K562 treated with DMSO at 1 percent for 48 hours (cell line): ENCODE measurements around the gene RBM26. TPM values are rescaled to one million over a fixed set of nuclear protein-coding genes. Genes with fewer than 3 reads are reported as not detected.

Source experiments
- total RNA-seq: library from RNA; unstranded; fragments of 300-600 nt; gene quantifications from 2 replicates; pipeline ENCODE4 v1.2.3, GENCODE V29; 2022; ENCODE audit warnings: low replicate concordance; ENCODE audit errors: extremely low read depth

Gene RBM26, protein sequence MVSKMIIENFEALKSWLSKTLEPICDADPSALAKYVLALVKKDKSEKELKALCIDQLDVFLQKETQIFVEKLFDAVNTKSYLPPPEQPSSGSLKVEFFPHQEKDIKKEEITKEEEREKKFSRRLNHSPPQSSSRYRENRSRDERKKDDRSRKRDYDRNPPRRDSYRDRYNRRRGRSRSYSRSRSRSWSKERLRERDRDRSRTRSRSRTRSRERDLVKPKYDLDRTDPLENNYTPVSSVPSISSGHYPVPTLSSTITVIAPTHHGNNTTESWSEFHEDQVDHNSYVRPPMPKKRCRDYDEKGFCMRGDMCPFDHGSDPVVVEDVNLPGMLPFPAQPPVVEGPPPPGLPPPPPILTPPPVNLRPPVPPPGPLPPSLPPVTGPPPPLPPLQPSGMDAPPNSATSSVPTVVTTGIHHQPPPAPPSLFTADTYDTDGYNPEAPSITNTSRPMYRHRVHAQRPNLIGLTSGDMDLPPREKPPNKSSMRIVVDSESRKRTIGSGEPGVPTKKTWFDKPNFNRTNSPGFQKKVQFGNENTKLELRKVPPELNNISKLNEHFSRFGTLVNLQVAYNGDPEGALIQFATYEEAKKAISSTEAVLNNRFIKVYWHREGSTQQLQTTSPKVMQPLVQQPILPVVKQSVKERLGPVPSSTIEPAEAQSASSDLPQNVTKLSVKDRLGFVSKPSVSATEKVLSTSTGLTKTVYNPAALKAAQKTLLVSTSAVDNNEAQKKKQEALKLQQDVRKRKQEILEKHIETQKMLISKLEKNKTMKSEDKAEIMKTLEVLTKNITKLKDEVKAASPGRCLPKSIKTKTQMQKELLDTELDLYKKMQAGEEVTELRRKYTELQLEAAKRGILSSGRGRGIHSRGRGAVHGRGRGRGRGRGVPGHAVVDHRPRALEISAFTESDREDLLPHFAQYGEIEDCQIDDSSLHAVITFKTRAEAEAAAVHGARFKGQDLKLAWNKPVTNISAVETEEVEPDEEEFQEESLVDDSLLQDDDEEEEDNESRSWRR
- total RNA-seq, result not detected in 2 replicates

DNA sequence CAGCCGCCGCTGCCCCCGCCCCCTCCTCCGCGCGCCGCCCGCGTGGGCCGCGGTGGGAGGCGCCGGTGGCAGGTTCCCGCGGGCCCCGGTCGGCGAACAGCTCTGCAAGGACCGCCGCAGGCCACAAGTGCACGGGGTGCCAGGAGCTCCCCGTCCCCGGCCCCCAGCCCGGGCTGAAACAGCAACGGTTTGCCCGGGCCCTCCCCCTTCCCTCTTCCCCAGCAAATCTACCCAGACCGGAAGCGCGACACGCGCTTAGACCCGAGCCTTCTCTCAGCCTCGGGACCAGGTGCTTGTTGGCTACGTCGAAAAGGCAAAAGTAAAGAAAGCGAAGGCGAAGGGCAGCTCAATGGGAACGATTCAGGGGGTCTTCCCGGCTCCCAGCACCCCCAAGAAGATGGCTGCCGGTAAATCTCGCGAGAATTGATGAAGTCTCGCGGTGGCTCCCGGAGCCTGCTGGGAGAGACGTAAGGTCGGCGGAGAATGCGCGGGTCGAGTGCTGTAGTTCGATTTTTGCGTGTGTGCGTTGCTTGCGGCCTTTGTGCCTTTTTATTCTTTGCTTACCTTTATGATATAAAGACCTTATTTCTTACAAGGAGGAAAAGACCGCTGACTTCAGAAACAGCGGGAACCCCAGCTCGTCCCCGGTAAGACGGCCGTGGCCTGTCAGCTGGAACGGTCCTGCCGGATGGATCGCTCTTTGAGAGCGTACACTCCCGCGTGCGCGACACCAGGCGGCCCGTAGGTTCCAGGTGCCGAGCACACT is at the start of gene RBM26:
RBM26 (minus strand) TSS at position 425 of the 766 bp plus-strand sequence. CDS start 481 bp downstream, outside the sequence.

Other genes starting within 250 kb of the RBM26 start
- gene NDFIP2, start 74.9 kb upstream of the RBM26 start, total RNA-seq, result not detected in 2 replicates